SK-MEL-5 (cell line): ENCODE data around the gene FUBP3. TPM values are rescaled to one million over a fixed set of nuclear protein-coding genes. Genes with fewer than 3 reads are reported as not detected.
A peak's percentile ranks its signal among the peaks of the same experiment; 100 is the strongest.

Experiments used
- DNase-seq: peaks from one replicate; pipeline ENCODE4 v3.0.0-alpha.2; 2016; ENCODE audit warnings: low read depth, low spot score
- in situ Hi-C: cut with HindIII; loops from 2 replicates; pipeline ENCODE4 v1.10.0; 2016; ENCODE audit warnings: low sequenced_read_pairs, high pct_unique_total_duplicates, low pct_unique_long_range_greater_than_20kb
- total RNA-seq: library from RNA; depleted of rRNA; stranded (reverse); fragments of >200 nt; shearing (Covaris generic); gene quantifications from 2 replicates; pipeline ENCODE4 v1.2.3, GENCODE V29; 2014

The FUBP3 gene
- total RNA-seq, 1 experiment from 2014 or later = 58.2 TPM

GRCh38 chr9:130639124-130639765, 59.9 kb downstream of the FUBP3 start:
- DNase-seq = no peak
- in situ Hi-C loops = no loop called here

GRCh38 chr9:130639866-130640555, 60.6 kb downstream of the FUBP3 start:
- in situ Hi-C loops = no loop called here
- DNase-seq = no peak

GRCh38 chr9:130640681-130641080, 61.3 kb downstream of the FUBP3 start:
- DNase-seq = peak; percentile 42
- in situ Hi-C loops = no loop called here

- in situ Hi-C loops = no loop called here
Observed at GRCh38 chr9:130642926-130643325, 63.5 kb downstream of the FUBP3 start.

GRCh38 chr9:130651221-130651620, 71.8 kb downstream of the FUBP3 start:
- DNase-seq = no peak
- in situ Hi-C loops = no loop called here

More at GRCh38 chr9:130642926-130643325, 63.5 kb downstream of the FUBP3 start:
- no peak for DNase-seq

- no peak for DNase-seq
- in situ Hi-C loops = no loop called here
Observed at GRCh38 chr9:130651752-130652151, 72.4 kb downstream of the FUBP3 start.

- in situ Hi-C loops = no loop called here
- DNase-seq = no peak
Observed at GRCh38 chr9:130654879-130655278, 75.5 kb downstream of the FUBP3 start.

- in situ Hi-C loops = no loop called here
- no peak for DNase-seq
Observed at GRCh38 chr9:130658893-130659698, 79.7 kb downstream of the FUBP3 start.

GRCh38 chr9:130659699-130660248, 80.4 kb downstream of the FUBP3 start:
- no peak for DNase-seq

GRCh38 chr9:130660326-130660682, 80.9 kb downstream of the FUBP3 start:
- no peak for DNase-seq
- in situ Hi-C loops = no loop called here

More at GRCh38 chr9:130659699-130660248, 80.4 kb downstream of the FUBP3 start:
- in situ Hi-C loops = no loop called here

- no peak for DNase-seq
- in situ Hi-C loops = no loop called here
Observed at GRCh38 chr9:130660683-130661450, 81.5 kb downstream of the FUBP3 start.

GRCh38 chr9:130661451-130662098, 82.2 kb downstream of the FUBP3 start:
- DNase-seq = no peak
- in situ Hi-C loops = no loop called here

GRCh38 chr9:130662099-130662969, 83.0 kb downstream of the FUBP3 start:
- DNase-seq = no peak
- in situ Hi-C loops = no loop called here

GRCh38 chr9:130662970-130663257, 83.5 kb downstream of the FUBP3 start:
- in situ Hi-C loops = no loop called here
- no peak for DNase-seq

GRCh38 chr9:130663258-130663976, 84.0 kb downstream of the FUBP3 start:
- no peak for DNase-seq

GRCh38 chr9:130663977-130664250, 84.5 kb downstream of the FUBP3 start:
- in situ Hi-C loops = no loop called here
- DNase-seq = no peak

More at GRCh38 chr9:130663258-130663976, 84.0 kb downstream of the FUBP3 start:
- in situ Hi-C loops = no loop called here
